ENCODE data around the gene CBLC. TPM values are rescaled to one million over a fixed set of nuclear protein-coding genes. Genes with fewer than 3 reads are reported as not detected.

The CBLC gene
- total and polyA plus RNA-seq, 7 donors: 46.8 to 64.5 (median 58.0) TPM; not detected in 4

- Histone ChIP-seq H3K36me3 (no peaks in the 10 kb centered on the region), H3K27ac (no peak overlapping the region), H3K9me3 (no peaks in the 10 kb centered on the region), H3K27me3 (no peaks in the 10 kb centered on the region), H3K4me3 (no peak overlapping the region), H3K4me1 (no peaks in the 10 kb centered on the region)
- TF ChIP-seq POLR2AphosphoS5 (IDR thresholded peaks at IDR 0.05): no peak
- TF ChIP-seq CTCF (IDR thresholded peaks at IDR 0.05): no peak
- no peak for TF ChIP-seq EP300 (IDR thresholded peaks at IDR 0.05)
- no peak for TF ChIP-seq POLR2A (IDR thresholded peaks at IDR 0.05)
- whole genome bisulfite sequencing, 2 donors: 93 to 95% methylated on average over 6 of the region's 6 CpGs
- intact Hi-C loops (cut with DNase I): no loop called here
- no peak for DNase-seq
Measured at GRCh38 chr19:44788971-44789370, 11.3 kb downstream of the CBLC start.

GRCh38 chr19:44789943-44790483, 12.3 kb downstream of the CBLC start:
- TF ChIP-seq POLR2A (IDR thresholded peaks at IDR 0.05) (no peak), POLR2AphosphoS5 (IDR thresholded peaks at IDR 0.05) (no peak), CTCF (IDR thresholded peaks at IDR 0.05) (no peak), EP300 (IDR thresholded peaks at IDR 0.05) (no peak)
- no peaks in the 10 kb centered on the region for H3K27me3 ChIP-seq
- H3K4me3 ChIP-seq: no peak overlapping the region
- no peaks in the 10 kb centered on the region for H3K9me3 ChIP-seq
- no peaks in the 10 kb centered on the region for H3K4me1 ChIP-seq
- DNase-seq: no peak
- 83 to 87% methylated on average over 13 of the region's 13 CpGs for WGBS, 2 donors
- intact Hi-C loops (cut with DNase I): no loop called here
- no peak overlapping the region for H3K27ac ChIP-seq
- H3K36me3 ChIP-seq: no peaks in the 10 kb centered on the region

GRCh38 chr19:44792281-44792680, 14.6 kb downstream of the CBLC start:
- Histone ChIP-seq H3K4me1 (no peaks in the 10 kb centered on the region), H3K4me3 (no peak overlapping the region), H3K36me3 (no peaks in the 10 kb centered on the region), H3K9me3 (no peaks in the 10 kb centered on the region), H3K27me3 (no peaks in the 10 kb centered on the region), H3K27ac (no peak overlapping the region)
- DNase-seq: no peak
- intact Hi-C loops (cut with DNase I): no loop called here
- TF ChIP-seq CTCF (IDR thresholded peaks at IDR 0.05) (no peak), POLR2AphosphoS5 (IDR thresholded peaks at IDR 0.05) (no peak), POLR2A (IDR thresholded peaks at IDR 0.05) (no peak), EP300 (IDR thresholded peaks at IDR 0.05) (no peak)
- 73 to 93% methylated on average over 9 of the region's 9 CpGs for WGBS, 2 donors

- Histone ChIP-seq H3K9me3 (no peaks in the 10 kb centered on the region), H3K27ac (no peak overlapping the region), H3K4me3 (no peak overlapping the region), H3K36me3 (no peaks in the 10 kb centered on the region), H3K27me3 (no peaks in the 10 kb centered on the region), H3K4me1 (no peaks in the 10 kb centered on the region)
- intact Hi-C loops (cut with DNase I): no loop called here
- TF ChIP-seq CTCF (IDR thresholded peaks at IDR 0.05): no peak
- no peak for TF ChIP-seq POLR2A (IDR thresholded peaks at IDR 0.05)
- TF ChIP-seq EP300 (IDR thresholded peaks at IDR 0.05): no peak
- TF ChIP-seq POLR2AphosphoS5 (IDR thresholded peaks at IDR 0.05): no peak
- 96% methylated on average over 4 of the region's 4 CpGs for WGBS, 2 donors
- DNase-seq: no peak
Measured at GRCh38 chr19:44794610-44795009, 16.9 kb downstream of the CBLC start.

GRCh38 chr19:44795398-44795987, 17.8 kb downstream of the CBLC start:
- intact Hi-C loops (cut with DNase I): no loop called here

More at GRCh38 chr19:44795398-44795987, 17.8 kb downstream of the CBLC start:
- Histone ChIP-seq H3K4me1 (no peaks in the 10 kb centered on the region), H3K4me3 (no peak overlapping the region), H3K27ac (no peak overlapping the region), H3K9me3 (no peaks in the 10 kb centered on the region), H3K27me3 (no peaks in the 10 kb centered on the region), H3K36me3 (no peaks in the 10 kb centered on the region)
- WGBS, 2 donors: 82 to 93% methylated on average over 13 of the region's 13 CpGs
- DNase-seq: no peak
- TF ChIP-seq POLR2AphosphoS5 (IDR thresholded peaks at IDR 0.05) (no peak), POLR2A (IDR thresholded peaks at IDR 0.05) (no peak), EP300 (IDR thresholded peaks at IDR 0.05) (no peak), CTCF (IDR thresholded peaks at IDR 0.05) (no peak)
